Left lobe of liver (tissue), 2 donors: Measurements from ENCODE around the gene MEFV. TPM values are rescaled to one million over a fixed set of nuclear protein-coding genes. Genes with fewer than 3 reads are reported as not detected.
"Not testable (repeated sequence)": the region's sequence is repeated elsewhere in the genome, so short reads cannot be mapped to it uniquely, and the experiment has no call there.

Experiments
- ATAC-seq: fragments of 200-7000 bp; cut with Tn5 transposase; one replicate; pipeline ENCODE4 v1.9.1; 2020; ENCODE audit warnings: mild to moderate bottlenecking, moderate library complexity
- DNase-seq: peaks from one replicate; pipeline ENCODE4 v3.0.0-alpha.2; 2020; ENCODE audit warnings: low spot score
- total RNA-seq: library from RNA; stranded (reverse); gene quantifications from one replicate; pipeline ENCODE4 v1.2.1, GENCODE V29; 2021
- donor health status: DM: no; HTN: no; CAD: no; lungs with moderate emphysema.
- donor health status: DM: no; HTN: yes; CAD: no.

The MEFV gene
- total RNA-seq, result 0.88 TPM

- DNase-seq (no peak), ATAC-seq (peak; percentile 19)
These were observed at the start of gene MEFV for GRCh38 chr16:3256146-3256865. TSS of gene MEFV (minus strand) at chr16:3256633. CDS start at chr16:3256587, 46 bp downstream.

GRCh38 chr16:3306078-3306477 lies 49.6 kb upstream of the MEFV start:
- ATAC-seq, result no peak
- no peak for DNase-seq

- DNase-seq (peak; percentile 89), ATAC-seq (peak; percentile 99)
These were observed 49.0 kb upstream of the MEFV start, which contains the start of the genes TIGD7 and ZNF75A for GRCh38 chr16:3305109-3306068. TSS of gene TIGD7 (minus strand) at chr16:3305430. CDS start at chr16:3300614, 4,816 bp downstream. TSS of gene ZNF75A (plus strand) at chr16:3305497. CDS start at chr16:3308429, 2,932 bp downstream.

- DNase-seq (no peak), ATAC-seq (no peak)
These were observed 47.9 kb upstream of the MEFV start for GRCh38 chr16:3304370-3304769.

- no peak for DNase-seq
- no peak for ATAC-seq
These were observed 39.4 kb upstream of the MEFV start for GRCh38 chr16:3295783-3296182.

GRCh38 chr16:3295209-3295608 lies 38.8 kb upstream of the MEFV start:
- ATAC-seq, result no peak
- DNase-seq, result no peak

GRCh38 chr16:3292604-3293003 lies 36.2 kb upstream of the MEFV start:
- no peak for ATAC-seq

GRCh38 chr16:3289998-3290673 lies 33.7 kb upstream of the MEFV start:
- DNase-seq, result no peak
- no peak for ATAC-seq

More at GRCh38 chr16:3292604-3293003, 36.2 kb upstream of the MEFV start:
- no peak for DNase-seq

GRCh38 chr16:3285131-3285530 lies 28.7 kb upstream of the MEFV start:
- ATAC-seq (no peak), DNase-seq (no peak)

GRCh38 chr16:3283543-3284447 lies 27.4 kb upstream of the MEFV start:
- DNase-seq (no peak), ATAC-seq (no peak)

- DNase-seq (peak; percentile 96), ATAC-seq (peak; percentile 94)
These were observed 26.5 kb upstream of the MEFV start, which contains the start of gene ZNF263 for GRCh38 chr16:3282730-3283542. TSS of gene ZNF263 (plus strand) at chr16:3283491. CDS start at chr16:3283819, 328 bp downstream.

- DNase-seq (no peak), ATAC-seq (peak; percentile 43)
These were observed 25.8 kb upstream of the MEFV start for GRCh38 chr16:3282103-3282729.

GRCh38 chr16:3281222-3281820 lies 24.9 kb upstream of the MEFV start:
- ATAC-seq, result no peak
- no peak for DNase-seq

GRCh38 chr16:3276679-3277078 lies 20.2 kb upstream of the MEFV start:
- ATAC-seq (no peak), DNase-seq (no peak)

- DNase-seq (no peak), ATAC-seq (no peak)
These were observed 18.5 kb upstream of the MEFV start for GRCh38 chr16:3274947-3275346.

GRCh38 chr16:3274490-3274889 lies 18.1 kb upstream of the MEFV start:
- DNase-seq (no peak), ATAC-seq (no peak)

- DNase-seq, ATAC-seq: not testable (repeated sequence)
These were observed 14.8 kb upstream of the MEFV start for GRCh38 chr16:3271281-3271680.

- not testable (repeated sequence) for DNase-seq, ATAC-seq
These were observed 14.3 kb upstream of the MEFV start for GRCh38 chr16:3270718-3271117.
